ENCODE measurements around the gene RCOR1.

The RCOR1 gene

DNA sequence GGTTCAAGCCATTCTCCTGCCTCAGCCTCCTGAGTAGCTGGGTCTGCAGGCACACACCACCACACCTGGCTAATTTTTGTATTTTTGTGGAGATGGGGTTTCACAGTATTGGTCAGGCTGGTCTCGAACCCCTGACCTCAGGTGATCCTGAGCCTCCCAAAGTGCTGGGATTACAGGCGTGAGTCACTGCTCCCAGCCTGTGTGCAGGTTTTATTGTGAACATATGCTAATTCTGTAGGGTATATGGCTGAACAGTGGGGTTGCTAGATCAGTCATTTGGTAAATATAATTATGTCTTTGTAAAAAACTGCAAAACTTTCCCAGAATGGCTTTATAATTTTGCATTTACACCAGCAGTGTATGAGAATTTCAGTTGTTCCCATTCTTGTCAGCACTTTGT lies 85.9 kb downstream of the RCOR1 start:
- no peak for DNase-seq (ENCODE audit: low read depth, low spot score)

DNA sequence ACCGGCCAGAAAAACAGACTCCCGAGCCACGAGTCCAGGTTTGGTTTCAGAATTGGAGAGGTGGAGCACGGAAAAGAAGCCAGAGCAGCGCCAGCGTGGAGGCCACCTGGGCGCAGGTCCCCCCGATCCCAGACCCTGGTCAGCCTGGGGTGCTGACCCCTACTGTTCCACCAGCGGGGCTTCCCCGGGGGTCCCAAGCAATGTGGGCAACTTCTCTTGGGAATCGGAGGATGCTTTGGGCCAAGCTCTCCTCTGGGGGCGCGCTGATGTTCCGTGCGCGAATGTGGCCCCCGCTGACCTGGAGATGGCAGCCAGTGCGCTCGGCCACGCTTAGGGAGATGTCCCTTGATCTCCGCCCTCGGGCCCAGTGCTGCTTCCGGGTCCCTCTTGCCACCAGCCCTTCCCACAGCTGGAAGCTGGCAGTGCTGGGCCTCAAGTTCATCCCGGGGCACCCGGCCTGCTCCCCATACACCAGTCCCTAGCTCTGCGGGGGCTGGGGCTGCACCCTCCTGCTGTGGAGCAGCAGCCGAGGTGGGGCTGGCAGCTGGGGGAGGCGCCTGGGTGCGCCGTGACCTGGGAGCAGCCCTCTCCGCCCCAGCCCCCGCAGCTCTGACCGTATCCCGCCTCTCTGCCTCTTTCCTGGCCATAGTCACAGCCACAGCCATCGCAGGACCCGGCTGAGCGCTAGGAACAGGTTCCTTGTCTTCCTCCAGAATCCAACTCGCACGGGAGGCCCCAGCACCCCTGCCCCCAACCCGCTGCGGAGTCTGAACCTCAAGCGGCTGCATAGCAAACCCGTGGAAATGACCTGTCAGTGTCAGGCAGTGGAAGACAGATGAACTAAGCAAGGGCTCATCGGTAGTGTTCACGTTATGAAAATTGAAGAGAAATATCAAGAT lies 91.2 kb downstream of the RCOR1 start:
- DNase-seq (ENCODE audit: low read depth, low spot score), result no peak

DNA sequence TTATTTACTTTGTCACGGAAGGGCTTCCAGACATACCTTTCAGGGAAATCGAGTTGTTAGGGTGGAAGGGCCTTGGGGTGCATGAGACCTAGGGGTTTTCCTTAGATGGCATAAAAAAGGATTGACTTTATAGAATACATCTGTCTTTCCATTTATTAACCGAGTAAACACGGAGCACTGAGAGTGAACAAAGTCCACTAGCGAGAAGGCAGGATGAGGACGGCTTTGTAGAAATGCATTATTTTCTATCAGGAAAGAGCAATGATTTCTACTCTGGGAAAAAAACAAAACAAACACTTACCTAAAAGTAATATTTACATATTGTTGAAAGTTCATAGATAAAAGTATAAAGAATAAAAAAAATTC lies 91.8 kb downstream of the RCOR1 start:
- no peak for DNase-seq (ENCODE audit: low read depth, low spot score)

GRCh38 chr14:102686196-102686801 lies 93.8 kb downstream of the RCOR1 start:
- DNase-seq (ENCODE audit: low read depth, low spot score), result no peak

DNA sequence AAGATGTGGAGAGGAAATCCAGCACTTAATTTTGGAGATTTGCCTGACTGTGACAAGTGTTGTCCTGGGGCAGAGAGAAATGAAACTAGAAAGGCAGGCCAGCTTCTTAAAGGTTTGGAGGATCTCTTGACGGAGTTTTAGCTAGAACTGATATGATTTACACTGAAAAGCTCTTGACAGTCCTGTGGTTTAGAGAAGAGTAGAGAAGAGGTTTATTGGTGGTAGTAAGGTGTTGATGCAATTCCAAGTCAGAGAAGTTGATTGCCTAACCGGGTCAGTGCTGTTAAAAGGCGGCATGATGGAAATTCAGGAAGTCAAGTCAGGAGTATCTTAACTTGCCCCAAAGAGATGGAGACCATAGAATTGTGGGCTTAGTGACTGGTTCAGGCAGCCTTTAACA lies 95.8 kb downstream of the RCOR1 start:
- DNase-seq (ENCODE audit: low read depth, low spot score), result no peak

DNA sequence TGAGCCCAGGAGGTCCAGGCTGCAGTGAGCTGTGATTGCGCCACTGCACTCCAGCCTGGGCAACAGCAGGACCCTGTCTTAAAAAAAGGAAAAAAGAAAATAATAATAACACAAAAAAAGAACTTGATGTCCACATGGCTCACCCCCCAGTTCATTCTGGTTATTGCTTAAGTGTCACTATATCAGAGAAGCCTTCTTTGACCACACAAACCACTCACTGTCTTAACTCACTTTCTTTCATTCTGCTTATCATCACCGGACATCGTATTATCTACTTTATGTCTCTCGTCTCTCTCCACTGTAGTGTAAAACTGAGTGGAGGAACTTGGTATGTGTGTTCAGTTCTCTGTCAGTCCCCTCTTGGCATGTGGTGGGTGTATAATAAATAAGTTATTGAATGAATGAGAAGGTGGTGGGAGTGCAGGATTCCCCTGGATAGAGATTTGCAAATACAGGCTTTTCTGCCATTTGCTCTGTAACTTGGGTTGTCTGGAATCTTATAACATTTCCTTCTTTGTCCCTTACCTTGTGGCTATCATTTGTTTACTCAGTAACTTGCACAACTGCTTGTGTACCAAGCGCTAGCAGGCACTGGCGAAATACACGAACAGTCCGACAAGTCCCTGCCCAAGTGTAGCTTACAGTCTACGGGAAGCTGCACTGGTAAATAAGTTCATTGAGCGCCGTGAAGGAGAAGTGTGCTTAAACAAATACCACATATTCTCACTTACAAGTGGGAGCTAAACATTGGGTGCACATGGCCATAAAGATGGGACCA lies 98.2 kb downstream of the RCOR1 start:
- no peak for DNase-seq (ENCODE audit: low read depth, low spot score)

DNA sequence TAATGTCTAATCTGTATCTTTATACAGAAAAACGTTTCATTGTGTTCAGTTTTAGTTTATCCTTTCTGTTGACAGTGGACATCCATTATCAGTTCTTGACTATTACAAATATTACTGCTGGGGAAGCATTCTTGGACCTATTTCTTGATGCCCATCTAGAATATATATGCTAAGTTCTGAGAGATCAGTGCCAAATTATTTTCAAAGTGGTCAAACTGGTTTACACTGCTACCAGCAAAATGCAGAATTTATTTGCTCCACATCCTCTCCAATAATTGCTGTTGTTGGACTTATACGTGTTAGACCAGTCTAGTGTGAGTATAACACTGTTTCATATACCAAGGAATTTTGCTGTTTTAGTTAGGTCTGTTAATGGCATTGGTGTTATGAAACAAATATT lies 99.3 kb downstream of the RCOR1 start:
- DNase-seq (ENCODE audit: low read depth, low spot score), result no peak

DNA sequence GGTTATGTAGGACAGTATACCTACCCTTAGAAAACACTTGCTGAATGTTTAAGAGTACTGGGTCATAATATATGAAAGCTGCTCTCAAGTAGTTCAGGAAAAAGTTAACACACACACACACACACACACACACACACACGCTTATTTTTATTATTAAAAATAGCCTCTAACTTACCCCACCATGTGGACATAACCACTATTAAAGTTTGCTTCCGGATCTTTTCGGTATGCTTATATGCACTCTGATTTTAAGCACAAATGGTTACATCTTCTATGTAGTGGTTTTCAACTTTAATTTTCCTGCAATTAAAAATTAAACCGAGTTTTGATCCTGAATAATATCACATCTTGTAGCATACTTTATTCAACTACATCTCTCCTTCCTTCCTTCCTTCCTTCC lies 99.9 kb downstream of the RCOR1 start:
- DNase-seq (ENCODE audit: low read depth, low spot score), result no peak

GRCh38 chr14:102693006-102693755 lies 100.7 kb downstream of the RCOR1 start:
- DNase-seq (ENCODE audit: low read depth, low spot score), result no peak

DNA sequence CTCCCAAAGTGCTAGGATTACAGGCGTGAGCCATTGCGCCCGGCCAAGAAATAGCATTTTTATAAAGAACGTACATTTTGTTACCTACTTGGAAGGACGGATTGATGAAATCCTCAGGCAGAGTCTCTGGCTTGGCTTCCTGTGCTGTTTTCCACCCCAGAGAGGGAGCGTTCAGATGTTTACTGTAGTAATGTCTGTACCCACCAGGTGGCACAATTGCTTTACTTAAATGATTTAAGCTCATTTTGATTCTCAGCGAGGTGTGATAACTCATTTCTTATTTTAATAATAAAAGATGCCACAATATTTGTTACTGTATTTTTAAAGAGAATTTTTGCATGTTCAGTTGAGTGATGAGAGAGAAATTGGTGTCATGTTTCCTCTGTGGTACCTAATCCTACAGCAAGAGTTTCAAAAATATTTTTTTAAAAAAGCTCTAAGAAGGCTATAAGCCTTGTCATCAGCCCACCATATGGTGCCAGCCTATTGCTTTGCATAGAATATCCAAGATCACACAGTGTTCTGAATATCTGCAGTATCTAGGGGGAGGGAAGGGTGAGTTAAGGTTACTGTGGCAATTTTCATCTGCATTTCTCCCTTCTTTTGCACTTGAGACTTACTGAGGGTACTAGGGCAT lies 102.2 kb downstream of the RCOR1 start:
- peak; percentile 84 for DNase-seq (ENCODE audit: low read depth, low spot score)

DNA sequence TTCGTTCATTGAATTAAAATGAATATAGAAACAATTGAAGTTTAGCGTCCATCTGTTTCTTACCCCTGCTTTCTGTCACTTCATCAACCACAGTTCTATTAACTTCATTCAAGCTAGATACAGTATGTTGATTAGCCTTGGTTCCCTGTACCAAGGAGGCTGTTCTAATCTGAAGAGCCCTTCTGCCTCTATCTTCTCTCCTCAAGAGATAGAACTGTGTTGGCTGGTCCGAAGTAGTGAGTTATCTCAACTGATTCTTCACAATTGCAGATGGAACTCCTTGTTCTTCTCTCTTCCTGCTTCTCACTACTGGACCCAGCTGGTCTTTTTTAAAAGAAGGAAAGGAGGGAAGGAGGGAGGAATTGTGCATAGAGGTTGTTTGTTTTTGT lies 102.7 kb downstream of the RCOR1 start:
- DNase-seq (ENCODE audit: low read depth, low spot score), result no peak

DNA sequence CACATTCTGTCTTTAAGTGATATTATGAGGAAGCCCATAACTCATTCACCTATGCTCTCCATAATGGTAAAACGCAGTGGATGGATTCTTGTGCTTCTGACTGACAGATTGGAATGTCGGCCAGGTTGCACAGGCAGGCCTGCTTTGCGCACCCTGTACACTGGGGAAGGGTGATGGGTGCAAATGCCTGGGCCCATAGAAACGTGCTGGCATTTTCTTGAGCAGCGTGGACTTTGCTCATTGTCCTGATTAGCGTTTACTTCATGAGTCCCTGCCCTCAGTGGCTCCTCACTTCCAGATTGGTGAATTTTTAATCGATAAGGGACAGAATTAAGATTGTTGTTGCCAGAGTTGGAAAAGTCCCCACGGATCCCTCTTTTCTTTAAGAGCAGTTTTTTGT lies 103.9 kb downstream of the RCOR1 start:
- no peak for DNase-seq (ENCODE audit: low read depth, low spot score)

GRCh38 chr14:102696856-102697495 lies 104.5 kb downstream of the RCOR1 start:
- peak; percentile 19 for DNase-seq (ENCODE audit: low read depth, low spot score)

DNA sequence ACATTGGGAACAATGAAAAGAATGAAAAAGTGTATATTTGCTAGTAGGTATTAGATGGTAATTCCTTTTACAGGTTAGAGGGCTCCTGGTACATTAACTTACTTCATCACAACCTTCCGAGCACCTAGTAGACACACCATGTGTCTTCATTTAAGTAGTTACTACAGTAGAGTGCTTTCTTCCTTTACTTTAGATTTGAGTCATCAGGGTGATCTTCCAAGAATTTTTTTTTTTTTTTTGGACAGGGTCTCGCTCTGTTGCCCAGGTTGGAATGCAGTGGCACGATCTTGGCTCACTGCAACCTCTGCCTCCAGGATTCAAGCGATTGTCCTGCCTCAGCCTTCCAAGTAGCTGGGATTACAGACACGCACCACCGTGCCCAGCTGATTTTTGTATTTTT lies 105.1 kb downstream of the RCOR1 start:
- no peak for DNase-seq (ENCODE audit: low read depth, low spot score)

DNA sequence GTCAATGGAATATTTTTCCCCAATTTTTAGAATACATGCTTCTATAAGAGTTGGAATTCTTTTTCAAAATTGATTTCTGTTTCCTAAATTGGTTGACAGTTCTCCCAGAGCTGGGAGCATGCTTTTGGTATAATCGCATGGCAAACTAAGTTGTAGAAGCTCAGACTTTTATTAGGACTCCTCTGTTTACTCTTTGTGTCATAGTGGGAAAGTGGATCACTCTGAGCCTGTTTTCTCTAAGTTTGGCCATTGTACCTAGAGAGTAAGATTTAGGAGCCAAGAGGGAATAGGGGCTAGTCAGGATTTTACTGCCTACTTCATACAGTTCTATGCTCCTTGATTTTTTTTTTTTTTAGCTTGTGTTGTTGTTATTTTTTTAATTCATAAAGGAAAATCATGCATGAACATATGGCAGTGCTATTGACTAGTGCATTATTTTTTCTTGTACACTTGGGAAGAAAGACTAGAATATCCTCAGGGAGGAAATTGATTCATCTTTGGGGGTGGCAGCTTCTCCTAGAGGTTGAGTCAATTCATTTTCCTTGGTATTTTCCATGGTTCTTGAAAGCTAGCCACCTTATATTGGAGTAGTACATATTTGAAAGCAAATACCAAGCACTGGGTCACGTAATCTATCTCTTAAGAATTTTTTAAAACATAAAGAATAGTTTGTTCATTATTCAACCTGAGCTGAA lies 107.1 kb downstream of the RCOR1 start:
- no peak for DNase-seq (ENCODE audit: low read depth, low spot score)

GRCh38 chr14:102708494-102708893 lies 116.0 kb downstream of the RCOR1 start:
- DNase-seq (ENCODE audit: low read depth, low spot score), result no peak

GRCh38 chr14:102711207-102711606 lies 118.8 kb downstream of the RCOR1 start:
- no peak for DNase-seq (ENCODE audit: low read depth, low spot score)

DNA sequence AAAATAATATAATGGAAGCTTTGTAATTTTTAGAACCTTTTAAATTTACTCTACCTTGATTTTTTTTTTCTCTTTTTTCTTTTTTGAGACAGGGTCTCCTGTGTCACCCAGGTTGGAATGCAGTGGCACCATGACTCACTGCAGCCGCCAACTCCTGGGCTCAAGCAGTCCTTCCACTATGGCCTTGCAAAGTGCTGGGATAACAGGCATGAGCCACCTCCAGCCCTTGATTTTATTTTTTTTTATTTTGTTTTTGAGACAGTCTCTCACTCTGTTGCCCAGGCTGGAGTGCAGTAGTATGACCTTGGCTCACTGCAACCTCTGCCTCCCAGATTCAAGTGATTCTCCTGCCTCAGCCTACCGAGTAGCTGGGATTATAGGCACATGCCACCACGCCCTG lies 119.5 kb downstream of the RCOR1 start:
- DNase-seq (ENCODE audit: low read depth, low spot score), result peak; percentile 35

GRCh38 chr14:102717276-102717675 lies 124.8 kb downstream of the RCOR1 start:
- DNase-seq (ENCODE audit: low read depth, low spot score), result no peak

GRCh38 chr14:102722646-102723045 lies 130.2 kb downstream of the RCOR1 start:
- no peak for DNase-seq (ENCODE audit: low read depth, low spot score)

Data from astrocyte of the hippocampus (primary cell).